T-helper 2 cell (primary cell): Measurements from ENCODE around the gene PPP1R13L.
A peak's percentile ranks its signal among the peaks of the same experiment; 100 is the strongest.

Source experiments
- DNase-seq, 5 experiments: peaks; one replicate each; pipeline versions ENCODE4 v3.0.0 to v3.0.0-alpha.2; 2012 to 2022

The PPP1R13L gene

GRCh38 chr19:45406226-45407090 is 1.6 kb upstream of the PPP1R13L start, which contains the start of gene POLR1G:
Gene POLR1G, plus strand, starts transcription at chr19:45406644. Its CDS starts 53 bp downstream, at chr19:45406697.
- peak; percentile 47 to 92 (median 70) for DNase-seq

GRCh38 chr19:45405435-45406225 is 761 bp upstream of the PPP1R13L start:
- DNase-seq, result peak; percentile 60 to 86 (median 80)

GRCh38 chr19:45403781-45404556 is 900 bp downstream of the PPP1R13L start:
- DNase-seq, result peak in 4 of 5 experiments; percentile 36 to 79 (median 50)

GRCh38 chr19:45403272-45403671 is 1.6 kb downstream of the PPP1R13L start:
- no peak for DNase-seq

GRCh38 chr19:45402298-45403061 is 2.4 kb downstream of the PPP1R13L start:
- DNase-seq, result no peak

- no peak for DNase-seq
Measured at GRCh38 chr19:45401815-45402214, 3.1 kb downstream of the PPP1R13L start.

GRCh38 chr19:45400192-45400591 is 4.7 kb downstream of the PPP1R13L start:
- DNase-seq, result no peak

- DNase-seq, result no peak
Measured at GRCh38 chr19:45395821-45396617, 8.8 kb downstream of the PPP1R13L start.

- no peak for DNase-seq
Measured at GRCh38 chr19:45391871-45392665, 12.8 kb downstream of the PPP1R13L start.

GRCh38 chr19:45391346-45391745 is 13.5 kb downstream of the PPP1R13L start:
- no peak for DNase-seq

- no peak for DNase-seq
Measured at GRCh38 chr19:45385392-45386221, 19.3 kb downstream of the PPP1R13L start.

GRCh38 chr19:45382426-45382825 is 22.4 kb downstream of the PPP1R13L start:
- DNase-seq, result no peak

GRCh38 chr19:45380107-45380506 is 24.8 kb downstream of the PPP1R13L start:
- DNase-seq, result no peak

GRCh38 chr19:45376045-45376724 is 28.7 kb downstream of the PPP1R13L start:
- DNase-seq, result no peak

GRCh38 chr19:45370410-45371204 is 34.3 kb downstream of the PPP1R13L start, which contains the start of gene ERCC2:
Gene ERCC2, minus strand, starts transcription at chr19:45370573. Its CDS starts 33 bp downstream, at chr19:45370540.
- peak; percentile 97 to 100 (median 99) for DNase-seq

GRCh38 chr19:45368737-45369340 is 36.0 kb downstream of the PPP1R13L start:
- DNase-seq, result no peak

- no peak for DNase-seq
Measured at GRCh38 chr19:45368127-45368526, 36.7 kb downstream of the PPP1R13L start.
